Non-pigmented ciliary epithelial cell (primary cell): ENCODE results near the gene PLXDC2.

ENCODE experiments used
- DNase-seq: peaks from one replicate; pipeline ENCODE4 v3.0.0-alpha.2; 2010; ENCODE audit warnings: low read depth

The PLXDC2 gene

GRCh38 chr10:19815731-19816410 lies 361 bp upstream of the PLXDC2 start:
- no peak for DNase-seq

- DNase-seq: no peak
These were observed 1.1 kb downstream of the PLXDC2 start for GRCh38 chr10:19817231-19817933.

DNA sequence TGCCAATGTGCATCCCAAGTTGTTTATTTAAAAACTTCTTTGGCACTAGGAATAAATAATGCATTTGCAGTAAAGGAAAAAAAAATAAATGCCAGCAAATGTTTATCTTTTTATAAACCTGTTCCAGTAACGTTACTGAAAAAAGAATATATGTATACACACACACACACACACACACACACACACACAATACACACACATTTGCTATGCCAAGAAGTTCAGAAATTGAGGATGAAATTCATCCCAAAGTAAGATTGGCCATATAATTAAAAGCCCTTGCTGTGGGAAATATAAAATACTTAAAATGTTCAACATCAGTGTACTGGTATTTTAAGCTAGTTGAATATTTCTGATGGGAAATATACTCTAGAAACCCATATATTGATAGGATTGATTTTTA lies 2.6 kb downstream of the PLXDC2 start:
- DNase-seq: no peak

- DNase-seq: no peak
These were observed 3.3 kb downstream of the PLXDC2 start for GRCh38 chr10:19819419-19820033.

- no peak for DNase-seq
These were observed 8.4 kb downstream of the PLXDC2 start for GRCh38 chr10:19824381-19825342.

- DNase-seq: no peak
These were observed 9.5 kb downstream of the PLXDC2 start for GRCh38 chr10:19825700-19826099.

DNA sequence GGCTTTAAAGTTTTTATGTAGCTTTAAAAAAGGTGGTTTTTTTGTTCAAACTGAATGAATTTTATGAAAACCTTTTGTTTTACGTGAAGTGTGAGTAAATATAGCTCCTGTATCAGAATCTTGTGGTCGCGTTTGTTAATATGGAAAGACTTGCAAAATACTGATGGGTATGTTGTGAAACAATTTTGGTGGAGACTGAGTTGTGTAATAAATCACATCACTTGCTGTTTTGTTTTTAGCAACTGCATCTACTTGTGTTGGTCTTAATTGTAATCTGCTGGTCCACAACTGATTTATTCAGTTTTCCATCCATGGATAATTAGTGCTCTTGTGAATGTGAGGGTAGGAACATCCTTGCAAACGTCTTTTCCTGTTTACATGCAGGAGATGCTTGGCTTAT lies 10.5 kb downstream of the PLXDC2 start:
- DNase-seq: no peak

DNA sequence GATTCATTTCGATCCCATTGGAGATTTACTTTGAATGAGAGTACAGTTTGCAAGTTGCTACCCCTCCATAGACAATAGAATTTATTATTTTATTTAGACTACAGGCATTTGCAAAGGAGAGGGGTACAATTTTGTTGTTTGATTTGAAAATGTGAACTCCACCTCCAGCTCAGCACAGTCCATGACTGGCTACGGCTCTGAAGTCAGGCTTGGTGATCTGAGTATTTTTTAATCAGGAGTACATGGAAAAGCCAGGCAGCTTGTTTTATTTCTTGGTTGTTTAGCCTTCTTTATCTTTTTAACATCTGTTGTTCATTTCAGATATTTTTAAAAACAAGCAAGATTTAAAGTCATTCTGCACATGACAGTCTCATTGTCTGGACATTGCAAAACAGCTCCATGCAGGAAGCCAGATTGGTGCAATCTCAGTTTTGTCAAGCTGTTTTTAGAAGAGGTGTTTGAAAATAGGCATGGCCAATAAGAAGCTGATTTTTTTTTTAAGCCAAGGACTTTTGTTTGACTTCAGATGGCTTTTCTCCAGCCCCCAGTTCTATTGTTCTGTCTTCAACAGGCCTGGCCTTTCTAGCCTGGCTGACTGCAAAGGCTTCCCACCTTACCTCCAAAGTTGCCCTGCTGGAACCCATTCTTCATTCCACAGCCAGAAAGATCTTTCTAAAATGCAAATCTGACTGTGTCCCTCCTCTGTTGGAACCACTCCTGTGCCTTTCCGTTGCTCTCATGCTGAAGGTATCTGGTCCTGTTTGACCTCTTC lies 12.2 kb downstream of the PLXDC2 start:
- no peak for DNase-seq

- no peak for DNase-seq
These were observed 16.5 kb downstream of the PLXDC2 start for GRCh38 chr10:19832699-19833098.

DNA sequence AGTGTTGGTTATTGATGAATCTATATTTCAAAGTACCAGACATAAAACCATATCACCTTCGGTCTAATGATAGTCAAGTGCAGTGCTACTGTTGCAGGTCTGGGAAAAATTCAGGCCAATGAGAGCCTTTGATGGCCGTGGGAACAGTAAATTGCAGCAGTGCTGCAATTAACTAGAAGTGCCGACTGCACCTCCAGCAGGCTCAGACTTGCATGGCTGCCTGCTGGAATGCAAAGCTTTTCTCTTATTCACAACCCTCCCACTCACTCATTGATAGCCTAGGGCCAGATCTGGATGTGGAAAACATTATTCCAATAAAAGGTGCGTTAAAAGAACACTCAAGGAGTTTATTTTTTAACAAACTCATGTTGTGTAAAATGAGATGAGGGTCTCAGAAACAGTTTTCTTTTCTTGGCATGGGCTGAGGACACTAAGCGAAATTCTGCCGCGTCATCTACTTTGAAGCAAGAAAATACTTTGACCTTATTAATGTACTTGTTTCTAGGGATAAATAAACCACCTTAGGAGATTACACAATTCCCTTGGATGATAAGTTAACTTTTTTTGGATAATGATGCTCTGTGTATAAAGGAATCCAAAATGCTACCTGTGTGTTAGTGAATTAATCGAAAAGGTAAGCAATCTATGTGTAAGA lies 17.1 kb downstream of the PLXDC2 start:
- DNase-seq: no peak

DNA sequence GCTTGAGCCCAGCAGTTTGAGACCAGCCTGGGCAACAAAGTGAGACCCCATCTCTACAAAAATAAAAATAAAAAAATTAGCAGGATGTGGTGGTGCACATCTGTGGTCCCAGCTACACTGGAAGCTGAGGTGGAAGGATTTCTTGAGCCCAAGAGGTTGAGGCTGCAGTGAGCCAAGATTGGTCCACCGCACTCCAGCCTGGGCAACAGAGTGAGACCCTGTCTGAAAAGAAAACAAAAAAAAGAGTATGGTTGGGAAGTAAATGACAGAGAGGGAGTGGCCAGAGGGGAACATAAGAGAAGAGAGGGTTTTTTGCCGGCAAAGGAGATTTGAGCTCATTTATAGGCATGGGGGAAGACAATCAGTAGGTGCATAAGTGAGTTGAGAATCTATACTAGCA lies 19.7 kb downstream of the PLXDC2 start:
- DNase-seq: no peak

- no peak for DNase-seq
These were observed 22.9 kb downstream of the PLXDC2 start for GRCh38 chr10:19839090-19839489.

DNA sequence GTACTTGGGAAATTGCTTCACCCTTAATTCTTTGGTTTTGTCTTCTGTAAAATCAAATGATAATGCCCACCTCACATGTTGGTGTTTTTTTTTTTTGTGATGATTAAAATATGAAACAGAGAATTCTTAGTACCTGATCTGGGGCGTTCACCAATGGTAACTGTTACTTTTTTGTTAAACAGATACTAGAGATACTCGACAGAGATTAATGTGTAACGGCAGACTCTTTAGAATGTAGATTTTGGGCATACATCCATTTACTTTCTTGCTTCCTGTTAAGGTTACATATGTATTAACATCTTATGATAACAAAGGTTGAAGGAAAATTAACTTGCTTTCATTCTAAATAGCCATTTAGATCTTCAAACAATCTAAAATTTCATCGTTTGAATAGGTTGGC lies 23.3 kb downstream of the PLXDC2 start:
- DNase-seq: no peak

- DNase-seq: no peak
These were observed 24.5 kb downstream of the PLXDC2 start for GRCh38 chr10:19840776-19841175.

GRCh38 chr10:19843487-19843886 lies 27.3 kb downstream of the PLXDC2 start:
- DNase-seq: no peak

DNA sequence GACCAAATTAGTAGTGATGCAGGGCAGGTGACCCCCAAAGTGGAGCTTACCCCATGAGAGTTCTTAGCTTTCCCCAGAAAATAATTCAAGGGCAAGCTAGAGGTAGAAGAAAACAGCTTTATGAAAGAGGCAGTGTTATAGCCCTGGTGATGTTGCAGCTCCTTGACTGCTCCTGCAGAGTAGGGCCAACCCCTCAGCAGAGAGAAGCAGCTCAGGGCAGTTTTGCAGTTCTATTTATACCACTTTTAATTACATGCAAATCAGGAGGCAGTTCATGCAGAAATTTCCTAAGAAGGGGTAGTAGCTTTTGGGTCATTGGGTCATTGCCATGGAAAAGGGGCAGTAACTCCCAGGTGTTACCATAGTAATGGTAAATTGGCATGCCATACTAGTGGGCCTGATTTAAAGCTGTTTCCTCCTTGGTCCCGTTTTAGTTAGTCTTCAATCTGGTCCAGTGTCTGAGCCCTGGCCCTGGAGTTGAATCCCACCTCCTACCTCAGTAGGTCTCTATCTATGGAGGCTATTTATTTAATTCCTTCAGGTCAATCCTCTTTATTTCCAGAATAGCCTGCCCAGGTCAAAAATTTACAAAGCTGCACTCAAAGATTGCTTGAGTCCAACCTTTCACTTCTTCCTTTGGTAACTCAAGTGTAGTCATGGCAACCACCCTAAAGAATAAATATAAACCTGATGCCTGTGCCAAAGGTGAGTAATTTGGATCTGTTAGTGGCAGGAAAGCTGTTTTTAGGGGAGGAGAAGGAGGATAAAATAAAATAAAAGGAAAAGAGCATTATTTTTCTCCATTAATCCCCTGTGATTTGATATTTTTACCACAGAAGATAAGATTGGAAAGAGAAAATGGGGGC lies 29.5 kb downstream of the PLXDC2 start:
- DNase-seq: no peak

DNA sequence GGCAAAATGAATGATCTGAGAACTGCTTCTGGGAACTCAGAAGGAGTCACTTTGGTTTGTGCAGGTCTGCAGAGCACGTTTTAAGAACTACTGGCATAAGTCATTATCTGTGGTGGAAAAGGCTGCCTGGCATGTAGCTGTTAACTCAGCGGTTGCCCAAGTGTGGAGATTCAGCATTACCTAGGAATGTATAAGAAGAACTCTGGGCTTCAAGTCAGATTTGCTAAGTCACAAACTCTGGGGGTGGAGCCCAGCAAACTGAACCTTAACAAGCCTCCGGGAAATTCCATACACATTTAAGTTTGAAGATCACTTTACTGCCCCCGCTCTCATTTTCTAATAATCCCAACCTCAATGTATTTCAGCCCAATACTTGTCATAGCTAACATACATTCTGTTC lies 31.1 kb downstream of the PLXDC2 start:
- DNase-seq: peak; percentile 55

DNA sequence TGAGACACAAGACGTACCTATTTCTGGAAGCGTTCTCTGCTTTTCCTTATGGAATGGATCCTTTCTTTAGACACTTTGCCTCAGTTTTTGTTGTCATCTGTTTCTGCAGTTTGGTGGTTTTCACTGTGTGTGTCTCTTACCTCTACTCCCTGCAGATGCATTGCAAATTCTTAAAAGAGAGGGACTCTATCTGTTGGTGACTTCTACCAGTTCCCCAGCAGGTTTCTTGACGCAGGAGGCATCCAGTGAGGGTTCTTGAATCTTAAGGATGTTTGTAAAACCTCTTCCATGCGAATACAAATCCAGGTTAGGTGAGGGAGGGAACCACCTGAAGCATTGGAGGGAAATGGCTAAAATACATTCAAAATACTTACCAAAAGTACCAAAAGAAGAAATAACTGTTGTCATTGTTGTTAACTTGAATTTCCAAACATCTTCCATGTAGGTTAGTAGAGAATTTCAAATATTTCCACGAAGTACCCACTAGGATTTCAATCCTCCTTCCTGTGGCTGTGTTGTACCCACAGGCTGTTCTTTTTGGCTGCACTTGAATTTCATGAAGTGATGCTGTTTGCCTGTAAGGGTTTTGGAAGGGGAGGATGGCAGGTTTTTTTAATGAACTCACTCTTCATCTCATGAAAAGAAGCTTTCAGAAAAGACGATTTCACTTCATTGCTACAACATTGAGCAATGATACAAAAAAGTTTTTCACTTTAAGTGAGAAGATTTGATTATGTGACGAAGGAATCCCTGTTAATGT lies 32.2 kb downstream of the PLXDC2 start:
- no peak for DNase-seq

DNA sequence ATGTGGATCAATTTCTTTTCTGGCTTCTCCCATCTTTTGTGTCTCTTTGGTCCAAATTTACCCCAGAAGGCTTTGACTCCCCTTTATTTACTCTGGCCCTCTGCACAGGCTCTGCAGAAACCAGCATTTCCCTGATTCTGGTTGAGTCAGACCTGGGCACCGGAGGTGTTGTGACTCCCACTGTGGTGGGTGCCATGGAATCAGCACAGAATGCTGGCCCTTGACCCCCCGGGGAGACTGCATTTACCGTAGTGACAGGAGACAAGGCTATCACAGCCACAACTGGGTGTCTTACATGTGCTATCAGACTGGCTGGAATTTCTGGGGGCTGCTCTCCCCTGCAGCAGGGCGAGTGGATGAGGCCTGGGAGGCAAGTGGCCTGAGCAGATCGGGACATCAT lies 37.6 kb downstream of the PLXDC2 start:
- DNase-seq: no peak
